Effector memory CD8-positive, alpha-beta T cell (primary cell): Measurements from ENCODE around the gene DIPK1A.
A peak's percentile ranks its signal among the peaks of the same experiment; 100 is the strongest.
"Not testable (repeated sequence)": the region's sequence is repeated elsewhere in the genome, so short reads cannot be mapped to it uniquely, and the experiment has no call there.

ENCODE experiments used
- ATAC-seq: fragments of 150-1000 bp; cut with Tn5 transposase; replicated peaks from 2 replicates; pipeline ENCODE4 v1.10.0; 2021; ENCODE audit warnings: mild to moderate bottlenecking, moderate library complexity
- DNase-seq, 3 experiments: peaks; one replicate each; pipeline ENCODE4 v3.0.0; 2021
- H3K27ac Mint-ChIP-seq, 2 donors: one replicate each; pipeline ENCODE4 v1.8.0; 2022; ENCODE audit warnings: mild to moderate bottlenecking in 2 of 2, mixed read lengths in 2 of 2, moderate library complexity in 2 of 2
- H3K27me3 Mint-ChIP-seq, 2 donors: one replicate each; pipeline ENCODE4 v1.8.0; 2022; ENCODE audit warnings: mixed read lengths in 2 of 2
- H3K36me3 Mint-ChIP-seq: one replicate; pipeline ENCODE4 v1.8.0; 2022; ENCODE audit warnings: mild to moderate bottlenecking, moderate library complexity, mixed read lengths; ENCODE audit not compliant: insufficient read depth
- H3K4me1 Mint-ChIP-seq, 2 donors: one replicate each; pipeline ENCODE4 v1.8.0; 2022; ENCODE audit warnings: low read depth in 2 of 2, mixed read lengths in 2 of 2
- H3K4me3 Mint-ChIP-seq, 2 donors: one replicate each; pipeline ENCODE4 v1.8.0; 2022; ENCODE audit warnings: mild to moderate bottlenecking in 2 of 2, mixed read lengths in 2 of 2, moderate library complexity in 2 of 2
- H3K9me3 Mint-ChIP-seq, 2 donors: one replicate each; pipeline ENCODE4 v1.8.0; 2022; ENCODE audit warnings: mixed read lengths in 2 of 2

Gene DIPK1A

GRCh38 chr1:92993581-92993980 lies 32.3 kb upstream of the DIPK1A start:
- Mint-ChIP-seq H3K27me3 (peaks cover 0 to 10% of the 10 kb centered on the region in 2 donors), H3K9me3 (no peaks in the 10 kb centered on the region), H3K27ac (no peak overlapping the region), H3K36me3 (no peaks in the 10 kb centered on the region), H3K4me1 (peaks cover 14 to 29% of the 10 kb centered on the region in 2 donors), H3K4me3 (no peak overlapping the region)
- DNase-seq (no peak), ATAC-seq (no peak)

- no peak for ATAC-seq
- H3K9me3 Mint-ChIP-seq, result no peaks in the 10 kb centered on the region
- peaks cover 14 to 29% of the 10 kb centered on the region in 2 donors for H3K4me1 Mint-ChIP-seq
- no peak overlapping the region for H3K4me3 Mint-ChIP-seq
- no peak overlapping the region for H3K27ac Mint-ChIP-seq
- H3K36me3 Mint-ChIP-seq, result no peaks in the 10 kb centered on the region
- H3K27me3 Mint-ChIP-seq, result peaks cover 0 to 5% of the 10 kb centered on the region in 2 donors
- no peak for DNase-seq
Observed at GRCh38 chr1:92992877-92993276, 31.6 kb upstream of the DIPK1A start.

DNA sequence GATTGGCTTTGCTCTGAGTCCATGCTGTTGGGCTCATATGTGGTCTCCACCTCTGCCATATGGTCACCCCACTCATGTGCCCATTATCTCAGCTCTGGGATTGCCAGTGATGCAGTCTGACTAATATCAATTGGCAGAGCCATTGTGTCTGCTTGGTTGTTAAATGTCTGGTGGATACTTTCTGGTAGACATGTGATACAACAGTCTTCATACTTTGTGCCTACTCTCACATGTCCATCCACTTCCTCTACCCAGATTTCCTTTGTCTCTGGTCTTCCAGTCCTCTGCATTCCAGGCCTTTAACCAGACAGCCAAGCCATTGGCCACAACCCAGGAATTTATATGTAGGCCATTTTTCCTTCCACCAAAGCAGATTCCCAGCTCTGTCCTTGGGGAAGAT lies 30.8 kb upstream of the DIPK1A start:
- Mint-ChIP-seq H3K4me3 (peak overlapping the region in 1 of 2 donors; percentile 37), H3K9me3 (no peaks in the 10 kb centered on the region), H3K27me3 (no peaks in the 10 kb centered on the region), H3K36me3 (no peaks in the 10 kb centered on the region), H3K27ac (no peak overlapping the region), H3K4me1 (peaks cover 14 to 29% of the 10 kb centered on the region in 2 donors)
- ATAC-seq (no peak), DNase-seq (no peak)

- H3K9me3 Mint-ChIP-seq, result no peaks in the 10 kb centered on the region
- peak overlapping the region; percentile 27 to 66 for H3K27ac Mint-ChIP-seq
- DNase-seq (peak in 1 of 3 experiments; percentile 8), ATAC-seq (peak; percentile 79)
- no peaks in the 10 kb centered on the region for H3K27me3 Mint-ChIP-seq
- peak overlapping the region; percentile 38 to 71 for H3K4me3 Mint-ChIP-seq
- peaks cover 14 to 29% of the 10 kb centered on the region in 2 donors for H3K4me1 Mint-ChIP-seq
- no peaks in the 10 kb centered on the region for H3K36me3 Mint-ChIP-seq
Observed at GRCh38 chr1:92990828-92991227, 29.6 kb upstream of the DIPK1A start.

DNA sequence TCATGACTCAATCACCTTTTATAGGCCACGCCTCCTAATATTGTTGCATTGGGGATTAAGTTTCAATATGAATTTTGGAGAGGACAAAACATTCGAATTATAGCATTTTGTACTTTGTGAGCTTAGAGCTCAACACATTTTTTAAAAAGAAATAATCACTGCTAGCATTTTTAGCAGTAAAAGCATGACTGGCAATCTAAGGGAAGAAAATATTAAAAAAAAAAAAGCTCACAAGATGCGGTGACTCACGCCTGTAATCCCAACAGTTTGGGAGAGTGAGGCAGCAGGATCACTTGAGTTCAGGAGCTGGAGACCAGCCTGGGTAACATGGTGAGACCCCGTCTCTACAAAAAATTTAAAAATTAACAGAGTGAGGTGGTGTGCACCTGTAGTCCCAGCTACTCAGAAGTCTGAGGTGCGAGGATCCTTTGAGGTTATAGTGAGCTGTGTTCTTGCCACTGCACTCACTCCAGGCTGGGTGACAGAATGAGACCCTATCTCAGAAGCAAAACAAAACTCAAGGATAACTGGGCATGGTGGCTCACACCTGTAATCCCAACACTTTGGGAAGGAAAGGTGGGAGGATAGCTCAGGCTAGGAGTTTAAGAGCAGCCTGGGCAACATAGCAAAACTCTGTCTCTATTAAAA lies 28.8 kb upstream of the DIPK1A start:
- peak overlapping the region; percentile 14 to 71 for H3K4me3 Mint-ChIP-seq
- DNase-seq (no peak), ATAC-seq (no peak)
- H3K36me3 Mint-ChIP-seq, result no peaks in the 10 kb centered on the region
- peak overlapping the region; percentile 27 to 66 for H3K27ac Mint-ChIP-seq
- peaks cover 14 to 29% of the 10 kb centered on the region in 2 donors for H3K4me1 Mint-ChIP-seq
- H3K27me3 Mint-ChIP-seq, result no peaks in the 10 kb centered on the region
- no peaks in the 10 kb centered on the region for H3K9me3 Mint-ChIP-seq

- Mint-ChIP-seq H3K9me3 (no peaks in the 10 kb centered on the region), H3K27ac (peak overlapping the region in 1 of 2 donors; percentile 27), H3K27me3 (no peaks in the 10 kb centered on the region), H3K4me3 (no peak overlapping the region), H3K36me3 (no peaks in the 10 kb centered on the region), H3K4me1 (peaks cover 14 to 29% of the 10 kb centered on the region in 2 donors)
- DNase-seq (no peak), ATAC-seq (no peak)
Observed at GRCh38 chr1:92989253-92989652, 28.0 kb upstream of the DIPK1A start.

DNA sequence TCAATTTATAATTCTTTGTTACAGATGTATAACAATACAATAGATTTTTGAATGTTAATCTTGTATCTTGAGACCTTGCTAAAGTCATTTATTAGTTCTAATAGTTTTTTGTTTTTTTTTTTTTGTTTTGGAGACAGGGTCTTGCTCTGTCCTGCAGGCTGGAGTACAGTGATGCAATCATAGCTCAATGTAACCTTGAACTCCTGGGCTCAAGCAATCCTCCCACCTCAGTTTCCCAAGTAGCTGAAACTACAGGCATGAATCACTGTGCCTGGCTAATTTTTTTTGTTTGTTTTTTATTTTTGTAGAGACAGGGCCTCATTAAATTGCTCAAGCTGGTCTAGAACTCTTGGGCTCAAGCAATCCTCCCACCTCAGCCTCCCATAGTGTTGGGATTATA lies 26.2 kb upstream of the DIPK1A start:
- no peak for ATAC-seq
- Mint-ChIP-seq H3K27ac (no peak overlapping the region), H3K4me1 (peaks cover 14 to 30% of the 10 kb centered on the region in 2 donors), H3K4me3 (no peak overlapping the region), H3K36me3 (no peaks in the 10 kb centered on the region), H3K9me3 (no peaks in the 10 kb centered on the region), H3K27me3 (no peaks in the 10 kb centered on the region)
- no peak for DNase-seq

DNA sequence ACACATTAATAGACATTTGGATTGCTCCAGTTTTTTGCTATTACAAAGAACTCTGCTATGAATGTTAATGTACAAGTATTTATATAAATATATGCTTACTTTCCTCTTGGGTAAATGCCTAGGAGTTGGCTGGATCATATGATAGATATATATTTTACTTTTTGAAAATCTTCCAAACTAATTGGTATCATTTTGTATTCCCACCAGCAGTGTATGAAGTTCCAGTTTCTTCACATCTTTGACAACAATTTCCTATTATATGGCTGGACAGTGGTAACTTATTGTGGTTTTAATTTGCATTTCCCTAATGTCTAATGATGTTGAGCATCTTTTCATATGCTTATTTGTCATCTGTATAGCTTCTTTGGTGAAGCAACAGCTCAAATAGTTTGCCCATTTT lies 23.8 kb upstream of the DIPK1A start:
- H3K9me3 Mint-ChIP-seq, result no peaks in the 10 kb centered on the region
- no peak for DNase-seq
- ATAC-seq, result no peak
- no peak overlapping the region for H3K4me3 Mint-ChIP-seq
- H3K4me1 Mint-ChIP-seq, result peaks cover 19 to 22% of the 10 kb centered on the region in 2 donors
- H3K36me3 Mint-ChIP-seq, result peaks cover 6% of the 10 kb centered on the region
- no peaks in the 10 kb centered on the region for H3K27me3 Mint-ChIP-seq
- H3K27ac Mint-ChIP-seq, result no peak overlapping the region

DNA sequence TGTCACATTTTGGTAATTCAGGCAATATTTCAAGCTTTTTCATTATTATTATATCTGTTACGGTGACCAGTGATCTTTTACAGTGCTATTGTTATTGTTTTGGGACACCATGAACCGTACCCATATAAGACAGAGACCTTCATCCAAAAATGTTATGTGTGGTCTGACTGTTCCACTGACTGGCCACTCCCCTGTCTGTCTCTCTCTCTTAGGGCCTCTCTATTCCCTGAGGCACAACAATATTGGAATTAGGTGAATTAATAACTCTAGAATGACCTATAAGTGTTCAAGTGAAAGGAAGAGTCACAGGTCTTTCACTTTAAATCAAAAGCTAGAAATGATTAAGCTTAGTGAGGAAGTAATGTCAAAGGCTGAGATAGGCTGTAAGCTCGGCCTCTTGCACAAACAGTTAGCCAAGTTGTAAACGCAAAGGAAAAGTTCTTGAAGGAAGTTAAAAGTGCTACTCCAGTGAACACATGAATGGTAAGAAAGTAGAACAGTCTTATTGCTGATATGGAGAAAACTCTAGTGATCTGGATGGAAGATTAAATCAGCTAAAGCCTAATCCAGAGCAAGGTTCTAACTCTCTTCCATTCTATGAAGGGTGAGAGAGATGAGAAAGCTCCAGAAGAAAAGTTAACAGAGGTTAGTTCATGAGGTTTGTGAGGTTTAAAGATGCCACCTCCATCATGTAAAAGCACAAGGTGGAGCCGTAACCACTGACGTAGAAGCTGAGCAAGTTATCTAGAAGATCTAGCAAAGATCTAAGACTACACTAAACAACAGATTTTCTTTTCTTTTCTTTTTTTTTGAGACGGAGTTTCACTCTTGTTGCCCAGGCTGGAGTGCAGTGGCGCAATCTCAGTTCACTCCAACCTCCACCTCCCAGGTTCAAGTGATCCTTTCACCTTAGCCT lies 19.7 kb upstream of the DIPK1A start:
- Mint-ChIP-seq H3K9me3 (no peaks in the 10 kb centered on the region), H3K4me1 (peaks cover 13 to 20% of the 10 kb centered on the region in 2 donors), H3K4me3 (peak overlapping the region; percentile 68), H3K27ac (peak overlapping the region; percentile 97 to 98), H3K27me3 (no peaks in the 10 kb centered on the region), H3K36me3 (peaks cover 6% of the 10 kb centered on the region)
- peak; percentile 94 for ATAC-seq
- peak; percentile 49 to 57 (median 56) for DNase-seq

DNA sequence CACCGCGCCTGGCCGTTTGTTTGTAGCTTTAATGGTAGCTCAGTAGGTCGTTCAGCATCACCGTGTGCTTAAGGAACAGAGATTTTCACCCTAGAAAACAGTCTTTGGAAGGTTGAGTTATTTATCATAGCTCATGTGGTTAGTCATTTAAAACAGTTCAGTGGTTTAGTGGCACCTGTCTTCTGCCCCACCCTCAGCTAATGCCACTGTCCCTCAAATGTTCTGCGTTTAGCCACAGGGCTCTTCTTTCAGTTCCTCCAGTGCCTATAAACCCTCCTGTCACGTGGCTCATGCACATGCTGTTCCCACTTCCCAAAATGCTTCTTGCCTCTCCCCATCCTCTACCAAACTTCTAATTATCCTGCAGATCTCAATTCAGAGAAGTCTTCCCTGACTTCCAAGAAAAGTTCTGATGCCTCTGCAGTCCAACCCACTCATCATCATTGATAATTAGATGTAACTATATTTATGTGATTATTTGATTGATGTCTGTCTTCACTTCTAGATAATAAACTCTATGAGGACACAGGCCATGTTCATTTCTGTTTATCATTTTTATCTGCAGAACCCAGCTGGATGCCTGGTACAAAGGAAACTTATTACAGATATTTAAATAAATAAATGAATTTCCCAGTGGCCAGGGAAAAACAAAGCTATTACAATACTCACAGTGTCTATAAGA lies 14.4 kb upstream of the DIPK1A start:
- DNase-seq, result no peak
- peaks cover 17 to 26% of the 10 kb centered on the region in 2 donors for H3K4me1 Mint-ChIP-seq
- no peaks in the 10 kb centered on the region for H3K9me3 Mint-ChIP-seq
- peak; percentile 60 for ATAC-seq
- H3K27ac Mint-ChIP-seq, result peak overlapping the region in 1 of 2 donors; percentile 8
- peaks cover under 1% of the 10 kb centered on the region for H3K36me3 Mint-ChIP-seq
- H3K27me3 Mint-ChIP-seq, result no peaks in the 10 kb centered on the region
- peak overlapping the region in 1 of 2 donors; percentile 14 for H3K4me3 Mint-ChIP-seq

- H3K27me3 Mint-ChIP-seq, ATAC-seq: not testable (repeated sequence)
- H3K4me1 Mint-ChIP-seq, result peaks cover 15 to 18% of the 10 kb centered on the region in 2 donors
Observed at GRCh38 chr1:92974112-92974511, 12.8 kb upstream of the DIPK1A start.

GRCh38 chr1:92973203-92973897 lies 12.1 kb upstream of the DIPK1A start:
- Mint-ChIP-seq H3K27me3 (no peaks in the 10 kb centered on the region), H3K27ac (no peak overlapping the region), H3K4me1 (peaks cover 15 to 22% of the 10 kb centered on the region in 2 donors), H3K36me3 (no peaks in the 10 kb centered on the region), H3K9me3 (no peaks in the 10 kb centered on the region), H3K4me3 (no peak overlapping the region)
- ATAC-seq, result no peak
- DNase-seq, result no peak

More at GRCh38 chr1:92974112-92974511, 12.8 kb upstream of the DIPK1A start:
- H3K9me3 Mint-ChIP-seq, H3K4me3 Mint-ChIP-seq, H3K27ac Mint-ChIP-seq, H3K36me3 Mint-ChIP-seq, DNase-seq: not testable (repeated sequence)
